NCI-H2196 (cell line): ENCODE data around the gene TNS1.
"Not testable (repeated sequence)": the region's sequence is repeated elsewhere in the genome, so short reads cannot be mapped to it uniquely, and the experiment has no call there.

Source experiments
- DNase-seq: peaks from one replicate; lab custom pipeline; 2025; ENCODE audit not compliant: unreplicated experiment; lab: John Stamatoyannopoulos, UW

Gene TNS1

GRCh38 chr2:217789003-217789735 is 213.6 kb downstream of the TNS1 start:
- peak; percentile 91 for DNase-seq

- no peak for DNase-seq
Measured at GRCh38 chr2:217788669-217789002, 214.2 kb downstream of the TNS1 start.

- no peak for DNase-seq
Measured at GRCh38 chr2:217787160-217787877, 215.5 kb downstream of the TNS1 start.

GRCh38 chr2:217786560-217786959 is 216.2 kb downstream of the TNS1 start:
- DNase-seq, result not testable (repeated sequence)

- DNase-seq, result peak; percentile 76
Measured at GRCh38 chr2:217785544-217786045, 217.2 kb downstream of the TNS1 start.

- DNase-seq, result no peak
Measured at GRCh38 chr2:217784996-217785543, 217.7 kb downstream of the TNS1 start.

- no peak for DNase-seq
Measured at GRCh38 chr2:217783243-217783642, 219.6 kb downstream of the TNS1 start.

- no peak for DNase-seq
Measured at GRCh38 chr2:217777906-217778305, 224.9 kb downstream of the TNS1 start.

GRCh38 chr2:217776631-217777030 is 226.2 kb downstream of the TNS1 start:
- DNase-seq, result no peak

- no peak for DNase-seq
Measured at GRCh38 chr2:217775920-217776503, 226.8 kb downstream of the TNS1 start.

GRCh38 chr2:217774232-217774631 is 228.6 kb downstream of the TNS1 start:
- no peak for DNase-seq

GRCh38 chr2:217773539-217773938 is 229.3 kb downstream of the TNS1 start:
- DNase-seq, result no peak

- no peak for DNase-seq
Measured at GRCh38 chr2:217766356-217766755, 236.4 kb downstream of the TNS1 start.

- no peak for DNase-seq
Measured at GRCh38 chr2:217761645-217762277, 241.0 kb downstream of the TNS1 start.

- DNase-seq, result no peak
Measured at GRCh38 chr2:217759991-217760390, 242.8 kb downstream of the TNS1 start.

- DNase-seq, result no peak
Measured at GRCh38 chr2:217757108-217757463, 245.7 kb downstream of the TNS1 start.

GRCh38 chr2:217756375-217757107 is 246.3 kb downstream of the TNS1 start:
- DNase-seq, result peak; percentile 31

GRCh38 chr2:217755027-217755745 is 247.6 kb downstream of the TNS1 start:
- no peak for DNase-seq

GRCh38 chr2:217753460-217754200 is 249.2 kb downstream of the TNS1 start:
- DNase-seq, result no peak
